Measurements from ENCODE around the gene AVP. TPM values are rescaled to one million over a fixed set of nuclear protein-coding genes. Genes with fewer than 3 reads are reported as not detected.

AVP gene
- total and polyA plus RNA-seq, 5 donors = not detected

GRCh38 chr20:3107464-3108025, 23.0 kb upstream of the AVP start:
- DNase-seq (no peak), ATAC-seq (no peak)
- Histone ChIP-seq H3K27me3 (ENCODE audit: control insufficient read depth, insufficient read depth) (no peaks in the 10 kb centered on the region), H3K27ac (ENCODE audit: low read length) (no peak overlapping the region), H3K4me3 (ENCODE audit: low read length) (no peak overlapping the region), H3K9me3 (ENCODE audit: control insufficient read depth, low read length) (no peaks in the 10 kb centered on the region), H3K4me1 (ENCODE audit: control insufficient read depth, insufficient read depth, low read length) (no peaks in the 10 kb centered on the region)
- intact Hi-C loops (cut with DNase I) = no loop called here
- 88% methylated on average over 12 of the region's 12 CpGs for WGBS

GRCh38 chr20:3106658-3107463, 22.3 kb upstream of the AVP start:
- DNase-seq (no peak), ATAC-seq (no peak)
- intact Hi-C loops (cut with DNase I) = no loop called here
- 74% methylated on average over 14 of the region's 14 CpGs for WGBS
- no peaks in the 10 kb centered on the region for H3K9me3 ChIP-seq (ENCODE audit: control insufficient read depth, low read length)
- H3K4me3 ChIP-seq (ENCODE audit: low read length) = no peak overlapping the region
- no peaks in the 10 kb centered on the region for H3K27me3 ChIP-seq (ENCODE audit: control insufficient read depth, insufficient read depth)
- H3K4me1 ChIP-seq (ENCODE audit: control insufficient read depth, insufficient read depth, low read length) = no peaks in the 10 kb centered on the region
- H3K27ac ChIP-seq (ENCODE audit: low read length) = no peak overlapping the region

- Histone ChIP-seq H3K27me3 (ENCODE audit: control insufficient read depth, insufficient read depth) (no peaks in the 10 kb centered on the region), H3K4me3 (ENCODE audit: low read length) (no peak overlapping the region), H3K4me1 (ENCODE audit: control insufficient read depth, insufficient read depth, low read length) (no peaks in the 10 kb centered on the region), H3K27ac (ENCODE audit: low read length) (no peak overlapping the region), H3K9me3 (ENCODE audit: control insufficient read depth, low read length) (no peaks in the 10 kb centered on the region)
- ATAC-seq = no peak
- 94% methylated on average over 3 of the region's 3 CpGs for whole genome bisulfite sequencing
- no peak for DNase-seq
- intact Hi-C loops (cut with DNase I) = no loop called here
These were observed 21.7 kb upstream of the AVP start for GRCh38 chr20:3106185-3106584.

DNA sequence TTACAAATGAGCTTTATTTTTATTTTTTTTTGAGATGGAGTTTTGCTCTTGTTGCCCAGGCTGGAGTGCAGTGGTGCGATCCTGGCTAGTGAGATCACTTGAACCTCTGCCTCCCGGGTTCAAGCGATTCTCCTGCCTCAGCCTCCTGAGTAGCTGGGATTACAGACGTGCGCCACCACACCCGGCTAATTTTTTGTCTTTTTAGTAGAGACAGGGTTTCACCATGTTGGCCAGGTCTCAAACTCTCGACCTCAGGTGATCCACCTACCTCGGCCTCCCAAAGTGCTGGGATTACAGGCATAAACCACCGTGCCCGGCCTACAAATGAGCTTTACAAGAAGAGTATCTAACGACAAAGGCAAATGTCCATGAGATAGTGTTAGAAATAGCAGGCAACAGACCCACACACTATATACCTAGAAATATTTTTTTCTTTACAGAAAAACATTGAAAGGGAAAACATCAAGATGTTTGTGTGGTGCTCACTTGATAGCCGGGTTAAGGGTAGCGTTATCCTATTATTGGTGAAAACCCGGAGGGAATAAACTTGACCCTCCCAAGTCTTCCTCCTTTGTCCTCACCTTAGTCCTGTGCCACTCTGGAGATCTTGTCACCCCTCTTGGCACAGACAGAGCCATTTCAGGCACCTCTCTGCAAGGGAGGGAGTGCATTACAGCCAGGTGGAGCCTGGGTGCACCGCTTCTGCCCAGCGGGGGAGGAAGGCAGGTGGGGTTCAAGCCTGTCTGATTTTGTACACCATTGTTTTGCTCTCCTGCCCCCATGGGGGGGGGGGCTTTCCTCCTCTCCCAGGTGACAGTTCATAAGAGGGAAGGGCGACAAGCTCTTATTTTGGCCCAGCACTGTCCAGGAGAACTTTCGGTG, 21.0 kb upstream of the AVP start:
- Histone ChIP-seq H3K9me3 (ENCODE audit: control insufficient read depth, low read length) (no peaks in the 10 kb centered on the region), H3K4me3 (ENCODE audit: low read length) (no peak overlapping the region), H3K4me1 (ENCODE audit: control insufficient read depth, insufficient read depth, low read length) (no peaks in the 10 kb centered on the region), H3K27me3 (ENCODE audit: control insufficient read depth, insufficient read depth) (no peaks in the 10 kb centered on the region), H3K27ac (ENCODE audit: low read length) (no peak overlapping the region)
- intact Hi-C loops (cut with DNase I) = no loop called here
- WGBS = 95% methylated on average over 18 of the region's 18 CpGs
- DNase-seq = no peak
- no peak for ATAC-seq

GRCh38 chr20:3103369-3104032, 19.0 kb upstream of the AVP start:
- no peaks in the 10 kb centered on the region for H3K9me3 ChIP-seq (ENCODE audit: control insufficient read depth, low read length)
- H3K4me1 ChIP-seq (ENCODE audit: control insufficient read depth, insufficient read depth, low read length) = no peaks in the 10 kb centered on the region
- no peaks in the 10 kb centered on the region for H3K27me3 ChIP-seq (ENCODE audit: control insufficient read depth, insufficient read depth)
- intact Hi-C loops (cut with DNase I) = no loop called here
- no peak overlapping the region for H3K4me3 ChIP-seq (ENCODE audit: low read length)
- WGBS = 56% methylated on average over 3 of the region's 3 CpGs
- ATAC-seq = no peak
- DNase-seq = no peak
- no peak overlapping the region for H3K27ac ChIP-seq (ENCODE audit: low read length)

DNA sequence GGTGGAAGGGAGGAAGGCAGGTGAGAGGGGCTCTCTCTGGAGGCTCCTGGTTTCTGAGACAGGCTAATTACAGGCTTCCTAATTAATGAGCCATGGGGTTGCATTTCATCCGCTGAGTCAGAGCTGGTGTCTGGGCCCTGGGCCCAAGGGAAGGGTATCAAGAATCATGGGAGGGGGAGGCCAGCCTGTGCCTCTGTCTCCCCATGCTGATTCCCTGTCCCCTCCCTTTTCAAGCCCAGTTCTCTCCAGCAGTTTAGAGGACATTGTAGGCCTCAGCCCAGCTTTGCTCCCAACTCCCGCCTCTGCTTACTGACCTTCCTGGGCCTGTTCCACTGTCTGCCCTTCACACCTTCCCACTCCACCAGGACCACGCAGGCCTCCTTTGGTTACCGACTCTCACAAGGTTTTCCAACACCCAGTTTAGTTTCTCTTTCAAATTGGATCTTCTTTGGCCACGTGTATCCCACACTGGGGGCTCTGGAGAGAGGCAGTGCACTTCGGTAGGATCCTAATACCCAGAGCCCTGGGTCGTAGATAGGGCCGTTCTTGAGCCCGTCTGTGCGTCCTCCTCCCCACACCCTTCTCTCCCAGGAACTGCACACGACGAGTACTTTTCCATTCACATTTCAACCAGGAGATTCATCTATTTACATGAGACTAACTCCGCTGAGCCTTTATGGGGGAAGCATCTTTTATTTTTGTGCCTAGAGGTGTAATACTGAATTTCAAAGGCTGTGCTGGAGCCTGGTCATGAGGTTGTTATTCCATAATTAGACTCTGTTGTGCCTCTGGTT, 18.2 kb upstream of the AVP start:
- DNase-seq = peak in 1 of 3 donors; percentile 0
- H3K27ac ChIP-seq (ENCODE audit: low read length) = no peak overlapping the region
- WGBS = 82% methylated on average over 13 of the region's 13 CpGs
- intact Hi-C loops (cut with DNase I) = no loop called here
- no peaks in the 10 kb centered on the region for H3K9me3 ChIP-seq (ENCODE audit: control insufficient read depth, low read length)
- ATAC-seq = no peak
- no peak overlapping the region for H3K4me3 ChIP-seq (ENCODE audit: low read length)
- H3K27me3 ChIP-seq (ENCODE audit: control insufficient read depth, insufficient read depth) = no peaks in the 10 kb centered on the region
- H3K4me1 ChIP-seq (ENCODE audit: control insufficient read depth, insufficient read depth, low read length) = no peaks in the 10 kb centered on the region

DNA sequence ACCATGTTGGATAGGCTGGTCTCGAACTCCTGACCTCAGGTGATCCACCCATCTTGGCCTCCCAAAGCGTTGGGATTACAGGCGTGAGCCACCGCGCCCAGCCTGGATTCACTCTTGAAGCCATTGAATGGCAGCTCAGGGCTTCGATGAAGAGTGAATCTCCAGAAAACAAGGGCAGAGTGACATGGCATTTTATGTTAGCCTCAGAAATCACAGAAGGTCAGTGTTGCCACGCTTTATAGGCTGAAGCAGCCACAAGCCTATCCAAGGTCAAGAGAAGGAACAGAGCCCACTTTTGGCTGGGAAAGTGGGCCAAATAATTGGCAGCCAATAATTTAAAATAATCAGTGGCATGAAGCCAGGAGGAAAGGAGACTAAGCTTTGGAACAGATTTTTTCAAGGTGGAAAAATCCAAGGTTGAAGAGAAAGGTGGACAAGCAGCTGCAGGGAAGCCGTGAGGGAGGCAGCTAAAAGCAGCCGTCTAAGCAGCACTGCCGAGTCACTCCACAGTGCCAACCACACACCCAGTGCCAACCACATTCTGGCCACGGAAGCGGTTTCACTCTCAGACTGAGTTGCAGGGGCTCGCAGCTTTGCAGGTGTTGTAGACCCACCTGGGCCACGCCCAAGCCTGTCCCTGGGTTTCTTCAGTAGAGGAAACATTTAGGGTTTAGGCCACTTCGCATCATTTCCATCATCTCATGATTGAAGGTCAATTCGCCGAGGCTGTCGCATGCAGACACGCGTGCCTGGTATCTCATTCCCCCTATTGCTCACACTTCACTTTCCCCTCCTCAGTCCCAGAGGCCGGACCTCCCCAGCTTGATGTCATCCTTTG, 17.4 kb upstream of the AVP start:
- ATAC-seq = no peak
- intact Hi-C loops (cut with DNase I) = no loop called here
- H3K27ac ChIP-seq (ENCODE audit: low read length) = no peak overlapping the region

DNA sequence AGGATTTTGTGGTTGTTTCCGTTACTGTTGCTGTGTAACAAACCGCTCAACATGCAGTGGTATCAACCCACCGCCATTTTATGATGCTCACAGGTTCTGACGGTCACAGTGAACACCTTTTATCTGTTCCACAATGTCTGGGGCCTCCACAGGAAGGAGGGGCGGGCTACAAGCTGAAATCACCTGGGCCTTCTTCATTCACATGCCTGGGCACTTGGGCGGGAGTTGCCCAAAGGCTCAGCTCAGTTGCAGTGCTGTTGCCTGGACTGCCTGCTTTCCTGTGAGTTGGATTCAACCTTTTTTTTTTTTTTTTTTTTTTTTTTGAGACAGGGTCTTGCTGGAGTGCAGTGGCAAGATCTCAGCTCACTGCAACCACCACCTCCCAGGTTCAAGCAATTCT, 16.7 kb upstream of the AVP start:
- ATAC-seq = no peak

More for the DNA sequence above, 17.4 kb upstream of the AVP start:
- Histone ChIP-seq H3K9me3 (ENCODE audit: control insufficient read depth, low read length) (no peaks in the 10 kb centered on the region), H3K4me1 (ENCODE audit: control insufficient read depth, insufficient read depth, low read length) (no peaks in the 10 kb centered on the region), H3K27me3 (ENCODE audit: control insufficient read depth, insufficient read depth) (no peaks in the 10 kb centered on the region), H3K4me3 (ENCODE audit: low read length) (no peak overlapping the region)
- 83% methylated on average over 21 of the region's 21 CpGs for WGBS
- peak in 1 of 3 donors; percentile 30 for DNase-seq

DNA sequence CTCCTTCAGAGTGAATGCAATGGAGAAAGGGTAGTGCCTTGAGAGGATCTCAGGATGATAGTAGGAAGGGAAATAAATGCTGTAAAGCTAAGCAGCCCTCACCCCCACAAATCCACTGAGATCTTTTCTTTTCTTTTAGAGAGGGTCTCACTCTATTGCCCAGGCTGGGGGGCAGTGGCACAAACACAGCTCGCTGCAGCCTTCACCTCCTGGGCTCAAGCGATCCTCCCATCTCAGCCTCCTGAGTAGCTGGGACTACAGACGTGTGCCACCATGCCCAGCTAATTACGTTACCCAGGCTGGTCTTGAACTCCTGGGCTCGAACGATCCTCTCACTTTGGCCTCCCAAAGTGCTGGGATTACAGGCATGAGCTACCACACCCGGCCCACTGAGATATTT, 16.0 kb upstream of the AVP start:
- Histone ChIP-seq H3K27me3 (ENCODE audit: control insufficient read depth, insufficient read depth) (no peaks in the 10 kb centered on the region), H3K4me1 (ENCODE audit: control insufficient read depth, insufficient read depth, low read length) (no peaks in the 10 kb centered on the region), H3K27ac (ENCODE audit: low read length) (no peak overlapping the region), H3K9me3 (ENCODE audit: control insufficient read depth, low read length) (no peaks in the 10 kb centered on the region), H3K4me3 (ENCODE audit: low read length) (no peak overlapping the region)
- ATAC-seq = no peak
- 93% methylated on average over 7 of the region's 7 CpGs for WGBS
- DNase-seq = peak in 1 of 3 donors; percentile 2
- intact Hi-C loops (cut with DNase I) = no loop called here

More for the DNA sequence above, 16.7 kb upstream of the AVP start:
- DNase-seq = peak in 1 of 3 donors; percentile 13
- Histone ChIP-seq H3K9me3 (ENCODE audit: control insufficient read depth, low read length) (no peaks in the 10 kb centered on the region), H3K4me3 (ENCODE audit: low read length) (no peak overlapping the region), H3K27me3 (ENCODE audit: control insufficient read depth, insufficient read depth) (no peaks in the 10 kb centered on the region), H3K4me1 (ENCODE audit: control insufficient read depth, insufficient read depth, low read length) (no peaks in the 10 kb centered on the region), H3K27ac (ENCODE audit: low read length) (no peak overlapping the region)
- intact Hi-C loops (cut with DNase I) = no loop called here
- WGBS = 91% methylated on average over 6 of the region's 6 CpGs
